Astrocyte (in vitro differentiated cells and primary cell): ENCODE measurements around the gene LMF1.

Experiments
- CTCF ChIP-seq: IDR thresholded peaks from 2 replicates; pipeline ENCODE4 v1.5.1; 2011; ENCODE audit warnings: low read depth, mild to moderate bottlenecking, inconsistent platforms, low read length, moderate library complexity; ENCODE audit not compliant: insufficient read depth
- EZH2 ChIP-seq: IDR thresholded peaks from 2 replicates; pipeline ENCODE4 v1.6.1; 2012; ENCODE audit warnings: mild to moderate bottlenecking, low read length, inconsistent platforms; ENCODE audit not compliant: insufficient read depth

DNA sequence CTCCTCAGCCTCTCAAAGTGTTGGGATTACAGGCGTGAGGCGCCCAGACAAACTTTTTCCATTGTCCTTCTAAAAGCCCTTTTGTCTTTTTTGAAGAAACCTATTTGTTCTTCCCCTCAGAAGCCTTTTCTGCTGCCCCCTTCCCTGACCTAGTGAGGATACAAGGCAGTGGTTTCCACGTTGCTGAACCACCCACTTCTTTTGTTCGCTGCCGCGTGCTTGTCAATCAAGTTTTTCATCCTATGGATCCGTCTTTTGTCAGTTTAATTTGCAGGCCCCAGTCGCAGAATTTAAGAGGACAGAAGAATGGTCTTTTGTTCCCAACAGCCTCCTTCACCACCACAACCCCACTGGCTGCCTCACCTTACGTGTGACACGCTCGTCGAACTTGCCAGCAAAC, 150.0 kb downstream of the LMF1 start:
- TF ChIP-seq CTCF (no peak), EZH2 (no peak)
